ENCODE results near the gene RPEL1.
A peak's percentile ranks its signal among the peaks of the same experiment; 100 is the strongest.
"Not testable (repeated sequence)": the region's sequence is repeated elsewhere in the genome, so short reads cannot be mapped to it uniquely, and the experiment has no call there.

Gene RPEL1

DNA sequence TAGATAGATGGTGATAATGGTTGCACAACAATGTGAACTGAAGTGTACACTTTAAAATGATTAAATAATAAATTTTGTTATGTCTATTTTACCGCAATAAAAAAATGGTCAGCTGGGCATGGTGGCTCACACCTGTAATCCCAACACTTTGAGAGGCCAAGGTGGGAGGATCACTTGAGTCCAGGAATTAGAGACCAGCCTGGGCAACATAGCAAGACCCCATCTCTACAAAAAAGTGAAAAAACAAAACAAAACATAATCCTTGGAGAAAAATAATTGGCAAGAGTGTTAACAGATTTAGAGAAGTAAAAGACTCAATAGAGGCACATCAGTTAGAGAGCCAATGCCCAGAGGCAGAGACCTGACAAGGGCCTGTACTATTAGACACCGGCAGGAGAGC is 9.9 kb upstream of the RPEL1 start:
- no peak for DNase-seq

DNA sequence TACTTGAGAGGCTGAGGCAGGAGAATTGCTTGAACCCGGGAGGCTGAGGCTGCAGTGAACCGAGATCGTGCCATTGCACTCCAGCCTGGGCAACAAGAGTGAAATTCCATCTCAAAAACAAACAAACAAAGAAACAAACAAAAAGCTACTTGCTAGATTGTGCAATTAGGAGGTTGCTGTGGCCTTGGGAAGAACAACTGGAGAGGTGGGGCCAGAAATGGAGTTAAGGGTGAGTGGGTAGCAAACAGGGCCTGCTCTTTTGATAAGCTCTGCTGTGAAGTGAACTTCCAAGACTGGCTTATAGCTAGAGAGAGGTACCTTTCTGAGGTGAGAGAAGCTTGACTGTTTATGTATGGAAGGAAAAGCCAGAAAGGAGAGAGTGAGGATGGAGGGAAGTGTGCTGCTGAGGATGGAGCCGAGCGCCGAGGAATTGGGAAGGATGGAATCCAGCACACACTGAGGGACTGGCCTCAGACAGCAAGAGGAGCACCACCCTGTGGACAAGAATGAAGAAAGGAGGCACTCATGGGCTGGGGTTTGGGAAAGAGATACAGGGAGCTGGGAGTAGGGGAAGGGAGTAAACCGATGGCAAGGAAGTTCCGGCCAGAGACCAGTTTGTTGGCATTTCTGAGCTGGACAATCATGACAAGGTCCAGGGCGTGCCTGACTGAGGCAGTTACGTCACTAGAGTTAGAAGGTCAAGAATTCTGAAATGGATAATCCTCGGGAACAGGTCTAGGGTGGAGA is 7.0 kb upstream of the RPEL1 start:
- no peak for DNase-seq

- no peak for DNase-seq
These were observed 4.2 kb upstream of the RPEL1 start for GRCh38 chr10:103241262-103242011.

GRCh38 chr10:103244666-103245271 is 918 bp upstream of the RPEL1 start:
- DNase-seq, result peak; percentile 43

GRCh38 chr10:103246324-103246723 is 637 bp downstream of the RPEL1 start:
- no peak for DNase-seq

- DNase-seq, result no peak
These were observed 8.4 kb downstream of the RPEL1 start for GRCh38 chr10:103254113-103254512.

DNA sequence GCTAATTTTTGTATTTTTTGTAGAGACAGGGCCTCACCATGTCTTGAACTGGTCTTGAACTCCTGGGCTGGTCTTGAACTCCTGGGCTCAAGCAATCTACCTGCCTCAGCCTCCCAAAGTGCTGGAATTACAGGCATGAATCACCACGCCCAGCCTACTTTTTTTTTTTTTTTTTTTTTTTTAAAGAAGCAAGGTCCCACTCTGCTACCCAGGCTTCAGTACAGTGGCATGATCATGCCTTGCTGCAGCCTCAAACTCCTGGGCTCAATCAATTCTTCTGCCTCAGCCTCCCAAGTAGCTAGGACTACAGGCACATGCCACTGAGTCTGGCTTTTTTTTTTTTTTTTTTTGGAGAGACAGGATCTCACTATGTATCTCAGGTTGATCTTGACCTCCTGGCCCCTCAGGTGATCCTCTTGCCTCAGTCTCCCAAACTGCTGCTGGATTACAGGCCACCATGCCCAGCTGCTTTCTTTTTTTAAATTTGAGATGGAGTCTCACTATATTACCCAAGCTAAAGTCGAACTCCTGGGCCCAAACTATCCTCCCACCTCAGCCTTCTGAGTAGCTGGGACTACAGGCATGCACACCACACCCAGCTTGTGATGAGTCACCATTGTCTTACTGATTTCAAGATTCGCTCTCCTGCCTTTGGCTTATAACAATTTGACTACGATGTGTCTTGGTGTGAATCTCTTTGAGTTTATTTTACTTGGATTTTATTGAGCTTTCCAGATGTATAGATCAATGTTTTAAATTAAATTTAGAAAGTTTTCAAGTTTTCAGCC is 9.0 kb downstream of the RPEL1 start:
- no peak for DNase-seq

DNA sequence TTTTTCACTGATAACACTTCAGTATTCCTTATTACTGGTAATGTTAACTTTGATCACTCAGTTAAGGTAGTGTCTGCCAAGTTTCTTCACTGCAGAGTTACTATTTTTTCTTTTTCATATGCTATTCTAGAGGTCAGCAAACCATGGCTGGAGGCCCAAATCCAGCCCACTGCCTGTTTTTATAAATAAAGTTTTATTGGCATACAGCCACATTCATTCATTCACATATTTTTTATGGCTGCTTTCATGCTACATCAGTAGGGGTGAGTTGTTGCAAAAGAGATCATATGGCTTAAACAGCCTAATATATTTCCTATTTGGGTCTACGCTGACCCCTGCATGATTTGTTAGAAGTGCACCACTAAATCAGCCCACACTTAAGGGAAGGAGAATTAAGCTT is 10.9 kb downstream of the RPEL1 start:
- no peak for DNase-seq

GRCh38 chr10:103257812-103258211 is 12.1 kb downstream of the RPEL1 start:
- no peak for DNase-seq

DNA sequence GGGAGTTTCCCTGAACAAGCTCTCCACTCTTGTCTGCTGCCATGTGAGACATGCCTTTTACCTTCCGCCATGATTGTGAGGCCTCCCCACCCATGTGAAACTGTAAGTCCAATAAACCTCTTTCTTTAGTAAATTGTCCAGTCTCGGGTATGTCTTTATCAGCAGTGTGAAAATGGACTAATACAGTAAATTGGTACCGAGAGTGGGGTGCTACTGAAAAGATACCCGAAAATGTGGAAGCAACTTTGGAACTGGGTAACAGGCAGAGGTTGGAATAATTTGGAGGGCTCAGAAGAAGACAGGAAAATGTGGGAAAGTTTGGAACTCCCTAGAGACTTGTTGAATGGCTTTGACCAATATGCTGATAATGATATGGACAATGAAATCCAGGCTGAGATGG is 13.2 kb downstream of the RPEL1 start:
- DNase-seq, result not testable (repeated sequence)

GRCh38 chr10:103259989-103260388 is 14.3 kb downstream of the RPEL1 start:
- DNase-seq, result no peak

- no peak for DNase-seq
These were observed 16.5 kb downstream of the RPEL1 start for GRCh38 chr10:103262229-103262628.

- DNase-seq, result no peak
These were observed 20.1 kb downstream of the RPEL1 start for GRCh38 chr10:103265717-103266329.

DNA sequence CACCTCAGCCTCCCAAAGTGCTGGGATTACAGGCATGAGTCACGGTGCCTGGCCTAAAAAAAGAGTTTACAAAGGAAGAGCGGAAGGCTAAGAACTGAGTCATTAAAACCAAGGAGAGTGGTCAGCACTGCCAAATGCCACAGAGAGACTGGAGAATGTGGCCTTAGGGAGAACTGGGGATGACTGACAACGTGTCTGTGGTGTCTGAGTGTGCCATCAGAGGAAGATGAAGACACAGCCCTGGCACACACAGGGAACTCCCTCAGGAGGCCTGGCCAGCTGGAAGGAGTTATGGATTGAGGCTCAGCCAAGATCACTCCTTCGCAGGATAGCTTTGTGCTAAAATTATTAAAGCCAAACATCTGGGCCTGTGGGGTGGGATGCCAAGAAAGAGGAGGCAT is 27.4 kb downstream of the RPEL1 start:
- DNase-seq, result no peak

GRCh38 chr10:103276251-103276895 is 30.7 kb downstream of the RPEL1 start:
- no peak for DNase-seq

- no peak for DNase-seq
These were observed 31.4 kb downstream of the RPEL1 start, which contains the start of gene INA for GRCh38 chr10:103276896-103277712. Gene INA, plus strand, starts transcription at chr10:103277138. Its CDS starts 74 bp downstream, at chr10:103277212.

GRCh38 chr10:103277713-103278536 is 32.2 kb downstream of the RPEL1 start:
- DNase-seq, result no peak

DNA sequence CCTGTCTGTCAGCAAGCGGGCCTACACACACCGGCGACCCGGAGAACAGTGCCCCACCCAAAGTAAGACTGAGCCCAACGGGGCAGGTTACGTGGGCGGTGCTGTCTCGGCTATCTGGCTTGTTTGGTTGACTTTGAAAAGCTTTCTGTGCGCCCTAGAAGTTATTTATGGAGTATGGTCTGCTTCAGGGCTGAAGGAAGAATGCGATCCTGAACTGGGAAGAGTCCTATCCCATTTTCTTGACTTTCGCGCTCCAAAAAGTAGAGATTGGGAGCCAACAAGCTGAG is 32.8 kb downstream of the RPEL1 start:
- DNase-seq, result no peak

GRCh38 chr10:103278862-103279298 is 33.2 kb downstream of the RPEL1 start:
- no peak for DNase-seq

DNA sequence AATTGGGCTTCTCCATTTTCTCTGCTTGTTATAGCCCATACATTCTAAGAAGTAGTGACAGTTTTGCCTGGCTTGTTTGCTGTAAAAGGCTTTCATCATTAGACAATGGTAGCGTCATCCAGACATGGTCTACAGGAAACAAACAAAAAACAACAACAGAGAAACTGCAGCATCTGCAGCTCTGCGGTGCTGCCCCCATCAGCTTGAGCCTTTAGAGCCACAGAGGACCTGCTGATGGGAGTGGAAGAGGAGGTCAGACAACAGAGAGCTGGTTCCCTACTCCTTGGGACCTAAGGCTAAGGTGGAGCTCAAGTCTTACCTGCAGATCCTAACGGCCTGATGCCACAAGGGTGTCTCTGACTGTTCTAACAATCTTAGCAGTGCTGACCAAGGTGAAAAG is 34.3 kb downstream of the RPEL1 start:
- no peak for DNase-seq

All from activated CD4-positive, alpha-beta T cell treated with anti-CD3 and anti-CD28 coated beads for 1 hour (primary cell).